NCI-H2107 (cell line): Measurements from ENCODE around the gene HIF1AN.
A peak's percentile ranks its signal among the peaks of the same experiment; 100 is the strongest.

Experiments used
- DNase-seq: peaks from one replicate; lab custom pipeline; 2025; lab: John Stamatoyannopoulos, UW

The HIF1AN gene

GRCh38 chr10:100535715-100536353 is at the start of gene HIF1AN:
Gene HIF1AN (plus strand): TSS chr10:100535943. CDS start chr10:100535959, 16 bp downstream.
- DNase-seq, result peak; percentile 79

- DNase-seq, result no peak
Measured at GRCh38 chr10:100487529-100487928, 48.2 kb upstream of the HIF1AN start.

GRCh38 chr10:100489396-100489795 is 46.3 kb upstream of the HIF1AN start:
- DNase-seq, result no peak

GRCh38 chr10:100490531-100490930 is 45.2 kb upstream of the HIF1AN start:
- DNase-seq, result no peak

- no peak for DNase-seq
Measured at GRCh38 chr10:100496567-100496966, 39.2 kb upstream of the HIF1AN start.

GRCh38 chr10:100498059-100498458 is 37.7 kb upstream of the HIF1AN start:
- DNase-seq, result no peak

- DNase-seq, result no peak
Measured at GRCh38 chr10:100501423-100501822, 34.3 kb upstream of the HIF1AN start.

GRCh38 chr10:100502926-100503494 is 32.7 kb upstream of the HIF1AN start:
- no peak for DNase-seq

- no peak for DNase-seq
Measured at GRCh38 chr10:100504096-100504495, 31.6 kb upstream of the HIF1AN start.

GRCh38 chr10:100505164-100505563 is 30.6 kb upstream of the HIF1AN start:
- no peak for DNase-seq

GRCh38 chr10:100506596-100507356 is 29.0 kb upstream of the HIF1AN start:
- DNase-seq, result no peak

- no peak for DNase-seq
Measured at GRCh38 chr10:100507357-100507732, 28.4 kb upstream of the HIF1AN start.

GRCh38 chr10:100508266-100508665 is 27.5 kb upstream of the HIF1AN start:
- no peak for DNase-seq

GRCh38 chr10:100508691-100509150 is 27.0 kb upstream of the HIF1AN start:
- DNase-seq, result peak; percentile 13

- no peak for DNase-seq
Measured at GRCh38 chr10:100509241-100509840, 26.4 kb upstream of the HIF1AN start.

GRCh38 chr10:100510533-100511308 is 25.0 kb upstream of the HIF1AN start:
- no peak for DNase-seq

GRCh38 chr10:100515612-100516011 is 20.1 kb upstream of the HIF1AN start:
- no peak for DNase-seq

GRCh38 chr10:100516847-100517246 is 18.9 kb upstream of the HIF1AN start:
- no peak for DNase-seq

- DNase-seq, result peak; percentile 5
Measured at GRCh38 chr10:100518761-100519241, 16.9 kb upstream of the HIF1AN start.

GRCh38 chr10:100519311-100520051 is 16.3 kb upstream of the HIF1AN start, which contains the start of gene SEC31B:
Gene SEC31B (minus strand): TSS chr10:100519861. CDS start chr10:100516952, 2,909 bp downstream.
- no peak for DNase-seq

GRCh38 chr10:100520811-100521210 is 14.9 kb upstream of the HIF1AN start:
- no peak for DNase-seq
